ENCODE measurements around the gene CCND3.
"Not testable (repeated sequence)": the region's sequence is repeated elsewhere in the genome, so short reads cannot be mapped to it uniquely, and the experiment has no call there.

CCND3 gene

GRCh38 chr6:41947581-41948220, 6.1 kb upstream of the CCND3 start:
- no peak for DNase-seq

GRCh38 chr6:41943456-41943855, 1.8 kb upstream of the CCND3 start:
- DNase-seq = no peak

GRCh38 chr6:41942882-41943281, 1.3 kb upstream of the CCND3 start:
- DNase-seq = not testable (repeated sequence)

- no peak for DNase-seq
These were observed 651 bp upstream of the CCND3 start for GRCh38 chr6:41942067-41942851.

- DNase-seq = no peak
These were observed 789 bp downstream of the CCND3 start for GRCh38 chr6:41940759-41941279.

- no peak for DNase-seq
These were observed 1.5 kb downstream of the CCND3 start for GRCh38 chr6:41939848-41940758.

GRCh38 chr6:41939176-41939847, 2.3 kb downstream of the CCND3 start:
- no peak for DNase-seq

GRCh38 chr6:41938590-41939175, 2.9 kb downstream of the CCND3 start:
- DNase-seq = no peak

- DNase-seq = no peak
These were observed 3.6 kb downstream of the CCND3 start for GRCh38 chr6:41937861-41938574.

- DNase-seq = no peak
These were observed 4.1 kb downstream of the CCND3 start for GRCh38 chr6:41937472-41937860.

- peak; percentile 52 for DNase-seq
These were observed 5.4 kb downstream of the CCND3 start for GRCh38 chr6:41936073-41936837.

- DNase-seq = no peak
These were observed 5.9 kb downstream of the CCND3 start for GRCh38 chr6:41935685-41936072.

- no peak for DNase-seq
These were observed 6.4 kb downstream of the CCND3 start for GRCh38 chr6:41935193-41935574.

GRCh38 chr6:41934278-41935192, 7.1 kb downstream of the CCND3 start:
- no peak for DNase-seq

GRCh38 chr6:41932378-41932777, 9.2 kb downstream of the CCND3 start:
- DNase-seq = no peak

GRCh38 chr6:41931792-41932191, 9.8 kb downstream of the CCND3 start:
- no peak for DNase-seq

GRCh38 chr6:41929924-41930323, 11.7 kb downstream of the CCND3 start:
- DNase-seq = no peak

GRCh38 chr6:41927253-41927652, 14.4 kb downstream of the CCND3 start:
- DNase-seq = no peak

GRCh38 chr6:41922154-41922553, 19.5 kb downstream of the CCND3 start:
- DNase-seq = no peak

- no peak for DNase-seq
These were observed 20.0 kb downstream of the CCND3 start for GRCh38 chr6:41921712-41921998.

All from NCI-H1105 (cell line).